ENCODE data around the gene CCBE1.

Gene CCBE1

DNA sequence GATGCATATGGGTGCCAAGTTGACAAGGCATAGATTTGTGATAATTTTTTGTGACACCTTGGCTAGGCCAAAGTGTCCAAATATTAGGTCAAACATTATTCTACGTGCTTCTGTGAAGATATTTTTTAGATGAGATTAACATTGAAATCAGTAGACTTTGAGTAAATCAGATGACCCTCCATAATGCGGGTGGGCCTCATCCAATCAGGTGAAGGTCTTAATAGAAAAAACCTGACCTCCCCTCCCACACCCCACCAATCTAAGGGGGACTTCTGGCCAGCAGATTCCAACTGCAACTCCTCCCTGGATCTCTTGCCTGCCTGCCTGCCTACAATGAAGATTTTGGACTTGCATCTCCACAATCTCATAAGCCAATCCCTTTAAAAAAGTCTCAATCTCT is 219.4 kb downstream of the CCBE1 start:
- Histone ChIP-seq H3K4me3 (ENCODE audit: insufficient read depth, low read depth, low read length, poor library complexity, severe bottlenecking) (no peak overlapping the region), H3K27me3 (replicated peaks; ENCODE audit: control insufficient read depth, insufficient read depth, low read length, poor library complexity, severe bottlenecking) (no peaks in the 10 kb centered on the region)

DNA sequence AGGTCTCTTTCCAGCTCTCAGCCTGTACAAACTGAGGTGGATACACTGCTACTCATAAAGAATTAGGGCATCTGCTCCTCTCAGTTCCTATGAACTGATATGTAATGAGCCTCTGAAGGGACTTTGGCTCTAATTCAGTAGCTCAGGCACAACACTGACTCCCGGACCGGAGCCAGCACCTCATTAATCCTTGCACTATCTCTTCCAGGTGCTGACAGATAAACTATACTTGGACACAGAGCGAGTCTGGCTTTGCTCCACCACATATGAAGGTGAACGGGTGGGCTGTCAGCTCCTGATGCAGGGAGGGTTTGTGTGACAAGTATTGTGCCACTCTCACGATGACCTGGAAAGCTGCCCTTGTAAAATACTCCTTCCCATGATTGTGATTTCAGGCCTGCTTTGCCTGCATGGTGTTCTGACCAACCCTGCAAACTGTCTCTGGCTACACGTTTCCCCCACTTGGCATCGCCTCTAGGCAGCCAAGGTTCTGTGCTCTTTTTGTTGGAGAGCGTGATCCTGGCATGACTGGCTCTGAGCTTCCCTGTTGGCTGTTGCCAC is 226.6 kb downstream of the CCBE1 start:
- Histone ChIP-seq H3K9me3 (ENCODE audit: control insufficient read depth, low read length) (no peaks in the 10 kb centered on the region), H3K4me1 (ENCODE audit: control insufficient read depth, insufficient read depth, low read length, poor library complexity, severe bottlenecking) (no peaks in the 10 kb centered on the region), H3K36me3 (ENCODE audit: control insufficient read depth, insufficient read depth, low read length) (no peaks in the 10 kb centered on the region), H3K27me3 (replicated peaks; ENCODE audit: control insufficient read depth, insufficient read depth, low read length, poor library complexity, severe bottlenecking) (no peaks in the 10 kb centered on the region), H3K27ac (ENCODE audit: insufficient read depth, low read length, poor library complexity, severe bottlenecking) (no peak overlapping the region), H3K4me3 (ENCODE audit: insufficient read depth, low read depth, low read length, poor library complexity, severe bottlenecking) (no peak overlapping the region)
- DNase-seq: no peak

More for the DNA sequence above, 219.4 kb downstream of the CCBE1 start:
- Histone ChIP-seq H3K9me3 (ENCODE audit: control insufficient read depth, low read length) (no peaks in the 10 kb centered on the region), H3K4me1 (ENCODE audit: control insufficient read depth, insufficient read depth, low read length, poor library complexity, severe bottlenecking) (no peaks in the 10 kb centered on the region), H3K27ac (ENCODE audit: insufficient read depth, low read length, poor library complexity, severe bottlenecking) (no peak overlapping the region), H3K36me3 (ENCODE audit: control insufficient read depth, insufficient read depth, low read length) (no peaks in the 10 kb centered on the region)
- no peak for DNase-seq

DNA sequence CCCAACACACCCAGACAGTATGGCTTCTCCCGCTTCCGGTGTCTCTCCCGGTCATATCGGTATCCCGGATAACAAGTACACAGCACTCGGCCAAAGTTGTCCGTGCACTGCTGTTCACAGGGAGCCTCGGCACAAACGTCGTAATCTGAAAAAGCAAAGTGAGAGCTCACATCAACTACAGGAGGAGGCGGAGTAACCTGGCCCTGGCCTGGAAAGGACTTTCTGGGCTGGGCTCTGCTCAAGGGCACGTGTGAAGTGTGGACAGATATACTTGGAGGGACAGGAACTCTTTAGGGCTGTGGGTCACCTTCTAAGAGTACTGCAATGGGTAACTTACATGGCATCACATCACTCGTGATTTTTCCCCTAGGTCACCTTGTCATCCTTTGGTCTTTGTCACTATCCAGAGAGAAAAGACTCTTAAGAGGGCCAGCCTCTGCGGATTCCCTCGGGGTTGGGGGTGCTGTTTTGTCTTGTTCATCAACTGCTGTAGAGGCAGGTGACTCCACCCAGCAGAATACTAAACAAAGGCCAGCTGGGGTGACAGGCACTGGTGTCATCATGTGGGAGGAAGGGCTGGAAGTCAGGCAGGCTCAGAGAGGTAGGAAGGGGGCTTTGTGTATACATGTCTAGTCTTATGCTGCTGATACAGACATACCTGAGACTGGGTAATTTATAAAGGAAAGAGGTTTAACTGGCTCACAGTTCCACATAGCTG is 227.6 kb downstream of the CCBE1 start:
- H3K4me3 ChIP-seq (ENCODE audit: insufficient read depth, low read depth, low read length, poor library complexity, severe bottlenecking): no peak overlapping the region
- no peak overlapping the region for H3K27ac ChIP-seq (ENCODE audit: insufficient read depth, low read length, poor library complexity, severe bottlenecking)
- no peak for DNase-seq
- H3K36me3 ChIP-seq (ENCODE audit: control insufficient read depth, insufficient read depth, low read length): no peaks in the 10 kb centered on the region
- no peaks in the 10 kb centered on the region for H3K4me1 ChIP-seq (ENCODE audit: control insufficient read depth, insufficient read depth, low read length, poor library complexity, severe bottlenecking)
- H3K27me3 ChIP-seq (replicated peaks; ENCODE audit: control insufficient read depth, insufficient read depth, low read length, poor library complexity, severe bottlenecking): no peaks in the 10 kb centered on the region
- no peaks in the 10 kb centered on the region for H3K9me3 ChIP-seq (ENCODE audit: control insufficient read depth, low read length)

DNA sequence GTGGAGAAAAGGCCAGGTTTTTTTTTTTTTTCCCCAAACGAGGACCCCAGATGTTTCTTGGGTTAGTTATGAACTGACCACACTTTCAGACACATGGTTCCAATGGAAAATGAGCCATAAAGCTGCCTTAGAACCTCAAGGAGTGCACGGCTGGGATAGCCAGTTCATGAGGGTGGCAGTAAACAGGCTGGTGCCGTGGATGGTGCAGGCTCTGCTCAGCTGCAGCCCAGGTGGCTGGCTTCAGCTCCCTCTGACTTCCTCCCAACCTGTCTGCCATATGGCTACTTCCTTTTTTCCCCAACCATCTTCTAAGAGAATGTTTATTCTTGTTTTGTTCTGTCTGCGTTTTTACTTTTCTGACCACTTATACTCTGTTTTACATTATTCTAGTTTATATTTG is 228.4 kb downstream of the CCBE1 start:
- Histone ChIP-seq H3K27me3 (replicated peaks; ENCODE audit: control insufficient read depth, insufficient read depth, low read length, poor library complexity, severe bottlenecking) (no peaks in the 10 kb centered on the region), H3K4me3 (ENCODE audit: insufficient read depth, low read depth, low read length, poor library complexity, severe bottlenecking) (no peak overlapping the region), H3K27ac (ENCODE audit: insufficient read depth, low read length, poor library complexity, severe bottlenecking) (no peak overlapping the region), H3K36me3 (ENCODE audit: control insufficient read depth, insufficient read depth, low read length) (no peaks in the 10 kb centered on the region), H3K4me1 (ENCODE audit: control insufficient read depth, insufficient read depth, low read length, poor library complexity, severe bottlenecking) (no peaks in the 10 kb centered on the region), H3K9me3 (ENCODE audit: control insufficient read depth, low read length) (no peaks in the 10 kb centered on the region)
- DNase-seq: no peak

DNA sequence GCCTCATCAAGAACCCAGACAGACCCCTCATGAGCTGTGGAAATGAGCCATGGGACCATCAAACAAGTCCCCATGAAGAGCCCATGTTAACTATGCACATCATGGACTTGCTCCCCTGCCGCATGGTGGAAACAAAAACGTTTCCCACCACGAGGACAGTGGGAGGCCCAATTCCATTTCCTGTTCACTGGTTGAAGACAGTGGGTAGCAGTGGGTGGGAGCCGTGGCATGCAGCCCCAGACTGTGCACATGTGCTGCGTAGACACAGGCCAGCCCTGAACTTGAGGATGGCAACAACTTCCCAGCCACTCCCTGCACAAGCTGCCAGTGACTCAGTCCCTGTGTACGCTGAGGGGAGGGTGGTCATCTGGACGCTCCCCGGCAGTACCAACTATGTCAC is 229.7 kb downstream of the CCBE1 start:
- Histone ChIP-seq H3K9me3 (ENCODE audit: control insufficient read depth, low read length) (no peaks in the 10 kb centered on the region), H3K36me3 (ENCODE audit: control insufficient read depth, insufficient read depth, low read length) (no peaks in the 10 kb centered on the region), H3K27me3 (replicated peaks; ENCODE audit: control insufficient read depth, insufficient read depth, low read length, poor library complexity, severe bottlenecking) (no peaks in the 10 kb centered on the region), H3K27ac (ENCODE audit: insufficient read depth, low read length, poor library complexity, severe bottlenecking) (no peak overlapping the region), H3K4me1 (ENCODE audit: control insufficient read depth, insufficient read depth, low read length, poor library complexity, severe bottlenecking) (no peaks in the 10 kb centered on the region), H3K4me3 (ENCODE audit: insufficient read depth, low read depth, low read length, poor library complexity, severe bottlenecking) (no peak overlapping the region)
- no peak for DNase-seq

DNA sequence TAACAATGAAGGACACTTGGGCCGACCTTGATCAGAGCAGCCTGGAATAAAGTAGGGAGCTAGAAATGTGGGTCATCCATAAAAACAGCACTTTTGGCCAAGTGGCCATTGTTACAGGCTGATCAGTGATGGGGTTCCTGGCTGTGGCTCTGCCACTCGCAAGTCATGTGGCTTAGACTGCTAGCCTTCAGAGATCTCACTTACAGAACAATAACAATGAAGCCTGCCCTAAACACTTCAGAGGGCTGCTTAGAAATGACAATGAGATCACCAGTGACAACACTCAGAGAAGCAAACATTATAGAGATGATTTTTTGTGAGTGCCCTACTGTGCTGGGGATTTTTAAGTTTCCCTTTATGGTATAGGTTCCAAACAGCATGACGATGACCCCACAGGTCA is 230.2 kb downstream of the CCBE1 start:
- Histone ChIP-seq H3K27ac (ENCODE audit: insufficient read depth, low read length, poor library complexity, severe bottlenecking) (no peak overlapping the region), H3K4me1 (ENCODE audit: control insufficient read depth, insufficient read depth, low read length, poor library complexity, severe bottlenecking) (no peaks in the 10 kb centered on the region), H3K4me3 (ENCODE audit: insufficient read depth, low read depth, low read length, poor library complexity, severe bottlenecking) (no peak overlapping the region), H3K36me3 (ENCODE audit: control insufficient read depth, insufficient read depth, low read length) (no peaks in the 10 kb centered on the region), H3K9me3 (ENCODE audit: control insufficient read depth, low read length) (no peaks in the 10 kb centered on the region), H3K27me3 (replicated peaks; ENCODE audit: control insufficient read depth, insufficient read depth, low read length, poor library complexity, severe bottlenecking) (no peaks in the 10 kb centered on the region)
- no peak for DNase-seq

DNA sequence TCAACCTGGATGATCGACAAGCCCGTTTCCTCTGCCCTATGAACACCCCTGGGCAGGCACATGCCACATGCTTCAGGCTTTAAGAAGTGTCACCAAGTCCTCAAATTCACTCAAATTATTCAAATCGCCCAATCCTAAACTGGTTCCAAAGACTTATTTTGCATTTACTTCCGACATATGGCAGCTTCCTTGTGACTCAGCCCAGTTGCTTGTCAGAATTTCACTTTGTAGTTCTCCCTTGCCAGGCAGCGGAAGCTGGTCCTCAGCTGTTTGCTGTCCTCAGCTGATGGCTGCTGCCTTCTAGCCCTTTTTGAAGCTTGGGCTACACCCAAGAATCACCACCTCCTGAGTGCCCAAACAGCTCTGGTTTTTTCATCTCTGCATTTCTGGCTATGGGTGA is 232.7 kb downstream of the CCBE1 start:
- H3K27me3 ChIP-seq (replicated peaks; ENCODE audit: control insufficient read depth, insufficient read depth, low read length, poor library complexity, severe bottlenecking): no peaks in the 10 kb centered on the region
- H3K36me3 ChIP-seq (ENCODE audit: control insufficient read depth, insufficient read depth, low read length): no peaks in the 10 kb centered on the region
- DNase-seq: no peak
- H3K9me3 ChIP-seq (ENCODE audit: control insufficient read depth, low read length): no peaks in the 10 kb centered on the region
- H3K4me1 ChIP-seq (ENCODE audit: control insufficient read depth, insufficient read depth, low read length, poor library complexity, severe bottlenecking): no peaks in the 10 kb centered on the region
- no peak overlapping the region for H3K4me3 ChIP-seq (ENCODE audit: insufficient read depth, low read depth, low read length, poor library complexity, severe bottlenecking)
- H3K27ac ChIP-seq (ENCODE audit: insufficient read depth, low read length, poor library complexity, severe bottlenecking): no peak overlapping the region

DNA sequence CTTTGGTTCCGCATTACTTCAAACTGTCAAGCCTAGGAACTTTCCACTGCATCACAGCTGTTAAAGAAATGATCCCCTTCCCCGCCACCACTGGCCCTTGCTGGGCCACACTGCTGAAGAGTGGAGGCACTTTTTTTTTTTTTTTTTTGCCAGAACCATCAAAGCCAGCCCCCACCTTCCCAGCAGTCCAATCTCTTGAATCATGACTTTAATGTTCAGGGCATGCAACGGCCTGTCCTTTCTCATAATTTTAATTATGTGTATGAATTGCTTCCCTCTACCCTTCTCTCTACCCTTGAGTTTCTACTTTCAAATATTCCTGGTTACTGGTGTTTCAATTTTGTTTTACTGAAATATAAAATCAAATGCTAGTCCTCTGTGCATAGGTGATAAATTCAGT is 236.1 kb downstream of the CCBE1 start:
- Histone ChIP-seq H3K9me3 (ENCODE audit: control insufficient read depth, low read length) (no peaks in the 10 kb centered on the region), H3K36me3 (ENCODE audit: control insufficient read depth, insufficient read depth, low read length) (no peaks in the 10 kb centered on the region)

DNA sequence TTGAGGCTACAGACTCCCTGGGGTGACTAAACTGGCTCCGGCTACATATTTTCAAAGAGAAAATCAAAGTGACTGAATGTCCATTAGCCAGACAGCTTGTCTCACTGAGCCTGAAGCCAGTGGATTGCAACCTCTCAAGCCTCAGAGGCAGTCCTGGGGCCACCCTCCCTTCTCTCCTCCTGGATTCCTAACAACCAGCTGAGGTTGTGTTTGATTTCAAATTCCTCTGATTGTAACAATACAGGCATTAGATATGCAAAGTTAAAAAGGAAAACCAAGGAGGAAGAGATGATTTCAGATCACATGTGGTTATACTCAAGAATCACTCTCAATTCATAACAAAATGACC is 237.2 kb downstream of the CCBE1 start:
- Histone ChIP-seq H3K4me3 (ENCODE audit: insufficient read depth, low read depth, low read length, poor library complexity, severe bottlenecking) (no peak overlapping the region), H3K27me3 (replicated peaks; ENCODE audit: control insufficient read depth, insufficient read depth, low read length, poor library complexity, severe bottlenecking) (no peaks in the 10 kb centered on the region), H3K36me3 (ENCODE audit: control insufficient read depth, insufficient read depth, low read length) (no peaks in the 10 kb centered on the region), H3K9me3 (ENCODE audit: control insufficient read depth, low read length) (no peaks in the 10 kb centered on the region), H3K27ac (ENCODE audit: insufficient read depth, low read length, poor library complexity, severe bottlenecking) (no peak overlapping the region), H3K4me1 (ENCODE audit: control insufficient read depth, insufficient read depth, low read length, poor library complexity, severe bottlenecking) (no peaks in the 10 kb centered on the region)
- DNase-seq: no peak

More for the DNA sequence above, 236.1 kb downstream of the CCBE1 start:
- no peak overlapping the region for H3K27ac ChIP-seq (ENCODE audit: insufficient read depth, low read length, poor library complexity, severe bottlenecking)
- no peaks in the 10 kb centered on the region for H3K4me1 ChIP-seq (ENCODE audit: control insufficient read depth, insufficient read depth, low read length, poor library complexity, severe bottlenecking)
- no peak overlapping the region for H3K4me3 ChIP-seq (ENCODE audit: insufficient read depth, low read depth, low read length, poor library complexity, severe bottlenecking)
- H3K27me3 ChIP-seq (replicated peaks; ENCODE audit: control insufficient read depth, insufficient read depth, low read length, poor library complexity, severe bottlenecking): no peaks in the 10 kb centered on the region
- DNase-seq: no peak

DNA sequence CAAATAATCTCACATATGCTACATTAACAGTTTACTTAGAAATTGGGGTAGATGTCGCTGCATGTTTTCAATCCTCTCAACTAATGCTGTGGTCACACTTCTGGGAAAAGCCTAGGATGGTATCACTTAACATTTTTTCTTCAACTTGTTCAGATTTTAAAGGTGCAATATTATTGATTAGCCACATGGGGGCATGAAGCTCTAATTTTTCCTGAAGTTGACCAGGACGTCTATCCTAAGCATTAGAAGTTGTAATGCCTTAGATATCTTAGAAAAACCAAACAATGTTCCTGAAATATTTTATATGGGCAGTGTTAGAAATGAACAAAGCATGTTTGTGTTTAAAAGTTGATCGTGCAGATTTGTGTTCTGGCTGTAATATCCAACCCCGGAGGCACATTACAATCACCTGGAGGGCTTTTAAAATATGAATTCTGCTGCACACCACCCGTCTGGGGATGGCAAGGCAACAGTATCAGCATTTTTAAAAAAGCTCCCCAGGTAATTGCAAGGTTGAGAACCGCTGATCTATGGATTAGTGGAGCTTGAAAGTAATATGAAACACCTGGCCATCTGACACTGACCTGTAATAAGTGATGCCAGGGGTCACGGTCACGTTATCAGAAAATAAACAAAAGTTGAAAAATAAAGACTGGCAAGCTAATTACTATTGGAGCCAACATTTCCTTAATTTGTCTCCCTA is 237.7 kb downstream of the CCBE1 start:
- Histone ChIP-seq H3K27ac (ENCODE audit: insufficient read depth, low read length, poor library complexity, severe bottlenecking) (no peak overlapping the region), H3K36me3 (ENCODE audit: control insufficient read depth, insufficient read depth, low read length) (no peaks in the 10 kb centered on the region), H3K4me3 (ENCODE audit: insufficient read depth, low read depth, low read length, poor library complexity, severe bottlenecking) (no peak overlapping the region), H3K9me3 (ENCODE audit: control insufficient read depth, low read length) (no peaks in the 10 kb centered on the region), H3K4me1 (ENCODE audit: control insufficient read depth, insufficient read depth, low read length, poor library complexity, severe bottlenecking) (no peaks in the 10 kb centered on the region), H3K27me3 (replicated peaks; ENCODE audit: control insufficient read depth, insufficient read depth, low read length, poor library complexity, severe bottlenecking) (no peaks in the 10 kb centered on the region)
- DNase-seq: no peak
